Jurkat, Clone E6-1 (cell line): Measurements from ENCODE around the gene PSPN.
"Not testable (repeated sequence)": the region's sequence is repeated elsewhere in the genome, so short reads cannot be mapped to it uniquely, and the experiment has no call there.

Experiments
- DNase-seq: peaks from one replicate; pipeline ENCODE4 v3.0.0-alpha.2; 2011; ENCODE audit warnings: low read depth, low spot score
- H3K4me3 ChIP-seq: 2 replicates; pipeline ENCODE4 v1.5.1; 2011; ENCODE audit warnings: mild to moderate bottlenecking, low read length, control low read depth, moderate library complexity

Gene PSPN

GRCh38 chr19:6409346-6409745 lies 33.6 kb upstream of the PSPN start:
- DNase-seq: no peak

DNA sequence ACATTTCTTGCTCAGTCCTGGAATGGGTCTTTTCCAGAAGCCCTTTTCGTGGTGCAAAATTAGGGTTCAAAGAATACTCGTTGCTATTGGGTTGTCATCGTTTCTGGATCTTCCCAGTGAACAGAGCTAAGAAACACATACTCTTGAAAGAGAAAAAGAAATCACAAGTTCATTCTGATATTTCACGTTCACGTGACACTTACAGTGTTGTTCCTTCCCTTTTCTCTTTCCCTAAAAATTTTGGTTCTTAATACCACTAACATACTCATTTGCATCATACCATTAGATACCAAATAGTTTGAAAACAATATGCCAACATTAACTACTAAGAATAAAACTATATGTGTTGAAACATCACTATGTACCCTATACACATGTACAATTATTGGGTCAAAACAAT lies 30.7 kb upstream of the PSPN start:
- H3K4me3 ChIP-seq: no peak overlapping the region
- DNase-seq: no peak

More at GRCh38 chr19:6409346-6409745, 33.6 kb upstream of the PSPN start:
- no peak overlapping the region for H3K4me3 ChIP-seq

DNA sequence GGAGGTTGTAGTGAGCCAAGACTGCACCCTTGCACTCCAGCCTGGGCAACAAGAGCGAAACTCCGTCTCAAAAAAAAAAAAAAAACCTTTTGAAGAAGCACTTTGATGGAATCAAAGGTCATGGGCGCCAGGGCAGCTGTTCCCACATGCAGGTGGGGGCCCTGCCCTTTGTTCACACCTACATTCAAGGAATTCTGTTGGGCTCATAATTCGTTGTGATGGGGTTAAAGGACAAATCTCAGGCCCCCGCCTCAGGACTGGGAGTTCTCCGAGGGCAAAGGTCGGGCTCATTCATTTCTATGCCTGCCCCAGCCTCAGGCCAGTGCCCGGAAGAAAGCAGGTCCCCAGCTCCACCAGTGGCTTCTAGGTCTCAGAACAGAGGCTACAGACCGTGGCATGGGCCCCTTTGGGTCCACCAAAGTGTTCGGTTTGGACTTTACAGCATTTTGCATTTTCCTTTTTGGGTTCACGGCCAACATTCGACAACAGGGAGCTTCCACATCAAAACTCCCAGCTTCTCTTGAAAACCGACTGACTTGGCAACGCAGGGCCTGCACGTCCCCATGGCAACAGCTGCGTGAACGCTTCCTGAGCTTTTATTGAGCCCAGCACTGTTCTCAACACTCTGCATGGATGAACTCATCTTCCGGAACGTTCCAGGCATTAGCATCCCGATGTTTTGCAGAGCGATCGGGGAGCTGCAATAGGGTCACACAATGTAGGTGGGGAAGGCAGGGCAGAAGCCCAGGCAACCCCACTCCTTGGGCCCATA lies 27.3 kb upstream of the PSPN start:
- no peak overlapping the region for H3K4me3 ChIP-seq
- DNase-seq: no peak

GRCh38 chr19:6402058-6402457 lies 26.3 kb upstream of the PSPN start:
- H3K4me3 ChIP-seq: no peak overlapping the region
- DNase-seq: no peak

DNA sequence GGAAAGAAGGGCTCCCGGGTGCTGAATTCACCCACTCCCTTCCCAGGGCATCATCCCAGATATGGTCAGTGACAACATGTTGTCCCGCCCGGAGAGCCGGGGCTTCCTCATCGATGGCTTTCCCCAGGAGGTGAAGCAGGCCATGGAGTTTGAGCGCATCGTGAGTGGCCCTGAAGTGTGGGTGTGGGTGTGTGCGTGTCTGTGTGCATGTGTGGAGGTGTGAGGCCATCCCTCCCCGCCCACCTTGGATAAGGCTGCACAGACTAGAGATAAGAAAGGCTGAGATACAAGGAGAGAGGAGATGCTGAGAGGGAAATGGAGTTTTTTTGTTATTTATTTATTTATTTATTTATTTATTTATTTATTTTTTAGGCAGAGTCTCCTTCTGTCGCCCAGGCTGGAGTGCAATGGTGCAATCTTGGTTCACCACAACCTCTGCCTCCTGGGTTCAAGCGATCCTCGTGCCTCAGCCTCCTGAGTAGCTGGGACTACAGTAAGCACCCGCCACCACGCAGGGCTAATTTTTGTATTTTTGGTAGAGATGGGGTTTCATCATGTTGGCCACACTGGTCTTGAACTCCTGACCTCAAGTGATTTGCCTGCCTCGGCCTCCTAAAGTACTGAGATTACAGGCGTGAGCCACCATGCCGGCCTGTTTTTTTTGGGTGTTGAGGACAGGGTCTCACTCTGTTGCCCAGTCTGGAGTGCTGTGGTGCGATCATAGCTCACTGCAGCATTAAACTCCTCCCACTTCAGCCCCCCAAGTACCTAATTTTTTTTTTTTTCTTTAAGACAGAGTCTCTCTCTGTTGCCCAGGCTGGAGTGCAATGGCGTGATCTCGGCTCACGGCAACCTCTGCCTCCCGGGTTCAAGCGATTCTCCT lies 24.6 kb upstream of the PSPN start:
- not testable (repeated sequence) for DNase-seq, H3K4me3 ChIP-seq

- DNase-seq: no peak
- no peak overlapping the region for H3K4me3 ChIP-seq
Observed at GRCh38 chr19:6396305-6396704, 20.6 kb upstream of the PSPN start.

GRCh38 chr19:6394831-6395230 lies 19.1 kb upstream of the PSPN start:
- no peak overlapping the region for H3K4me3 ChIP-seq
- DNase-seq: no peak

- H3K4me3 ChIP-seq: peak overlapping the region; percentile 95
- peak; percentile 92 for DNase-seq
Observed at GRCh38 chr19:6393983-6394412, 18.3 kb upstream of the PSPN start.

DNA sequence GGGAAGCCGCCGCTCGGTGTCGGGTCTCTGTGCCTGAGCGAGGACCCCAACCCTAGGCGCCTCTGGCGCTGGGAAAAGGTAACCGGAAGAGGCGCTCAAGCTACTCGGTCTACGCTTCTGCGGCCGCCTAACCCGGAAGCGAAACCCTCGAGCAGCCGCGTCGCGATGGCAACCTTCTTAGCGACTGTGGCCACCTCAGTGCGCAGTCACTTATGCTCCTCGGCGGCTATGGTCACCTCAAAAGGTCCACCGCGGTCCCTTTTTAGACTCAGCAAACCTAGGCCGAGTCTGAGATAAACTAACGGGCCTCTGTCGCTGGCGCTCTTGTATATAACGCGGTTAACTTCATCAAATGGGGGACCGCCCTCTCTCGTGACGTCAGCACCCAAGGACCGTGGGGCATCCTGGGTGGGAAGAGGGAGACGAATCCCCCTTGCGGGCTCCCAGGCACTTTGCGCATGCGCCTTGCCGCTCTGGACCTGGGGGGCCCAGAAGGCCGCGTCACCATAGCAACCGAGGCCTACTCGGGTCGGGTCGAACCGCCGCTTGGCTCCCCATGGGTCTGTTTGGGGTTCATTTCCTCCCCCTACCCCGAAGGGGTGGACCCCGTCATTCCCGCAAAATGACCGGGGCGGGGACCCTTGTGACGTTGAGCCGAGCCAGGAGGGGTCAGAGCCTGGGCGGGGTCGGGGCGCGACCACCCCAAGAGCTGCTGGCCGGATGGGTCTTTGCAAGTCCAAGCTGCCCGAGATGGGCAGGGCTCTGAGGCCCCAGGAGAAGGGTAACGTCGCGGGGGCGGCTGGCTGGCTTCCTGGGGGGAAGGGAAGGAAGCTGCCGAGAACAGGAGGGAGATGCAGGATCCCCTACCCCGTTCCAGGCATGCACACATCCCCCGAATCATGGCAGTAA lies 17.6 kb upstream of the PSPN start, which contains the start of gene GTF2F1:
Gene GTF2F1, minus strand, starts transcription at position 91 of the 909 bp plus-strand sequence. CDS start 169 bp downstream, outside the sequence.
- H3K4me3 ChIP-seq: peak within 1 kb of the TSS; percentile 95
- DNase-seq: peak; percentile 93

DNA sequence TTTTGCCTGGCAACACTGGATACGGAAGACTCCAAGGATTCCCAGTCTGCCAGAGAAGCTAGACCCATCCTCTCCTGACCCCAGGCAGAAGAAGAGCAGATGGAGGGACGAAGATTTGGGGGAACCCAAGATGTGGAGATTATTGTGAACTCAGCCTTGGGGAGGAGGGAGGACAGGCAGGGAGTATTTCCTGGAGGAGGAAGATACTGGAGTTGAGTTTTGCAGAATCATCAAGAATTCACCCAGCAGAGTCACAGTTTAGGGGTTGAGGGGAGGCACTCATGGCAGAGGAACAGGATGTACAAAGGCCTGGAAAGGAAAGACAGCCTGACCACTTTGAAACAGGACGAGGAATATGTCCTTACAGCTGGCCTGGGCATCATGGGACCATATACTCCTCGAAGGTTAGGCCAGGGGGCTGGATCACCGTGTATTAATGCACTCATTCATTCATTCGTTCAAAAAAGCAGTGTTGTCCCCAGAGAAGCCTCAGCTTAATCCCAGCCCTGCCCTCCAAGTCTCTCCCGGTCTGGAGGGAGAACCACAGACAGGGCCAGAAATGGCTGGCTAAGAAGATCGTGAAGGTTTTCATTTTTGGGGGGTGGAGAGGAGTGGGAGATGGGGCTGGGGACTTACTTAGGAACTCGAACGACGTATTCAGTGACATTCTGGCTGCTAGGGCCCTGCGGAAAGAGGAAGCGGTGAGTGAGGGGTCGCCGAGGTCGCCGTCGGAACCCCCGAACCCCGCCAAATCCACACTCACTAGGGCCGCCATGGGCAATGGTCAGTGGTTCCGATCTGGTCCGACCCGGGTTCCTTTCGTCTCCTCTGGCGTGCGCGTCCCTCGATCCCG lies 16.7 kb upstream of the PSPN start:
- H3K4me3 ChIP-seq: peak overlapping the region; percentile 95
- DNase-seq: no peak

DNA sequence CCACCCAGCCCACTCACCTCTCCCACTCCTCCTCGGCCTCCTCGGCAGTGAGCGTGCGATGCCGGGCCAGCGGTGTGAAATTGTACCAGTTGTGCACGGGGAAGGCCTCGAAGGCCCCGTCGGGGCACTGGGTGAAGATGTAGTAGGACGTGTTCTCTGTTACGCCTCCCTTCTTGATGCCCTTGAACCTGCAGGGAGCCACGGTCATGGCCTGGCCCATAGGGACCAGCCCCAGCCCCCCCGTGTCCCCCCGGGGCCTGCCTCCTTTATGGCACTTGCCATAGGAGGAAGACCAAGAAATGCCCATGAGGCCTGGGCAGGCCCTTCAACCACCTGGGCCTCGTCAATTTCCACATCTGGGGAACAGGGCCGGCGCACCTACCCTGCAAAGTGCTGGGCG lies 11.6 kb upstream of the PSPN start:
- H3K4me3 ChIP-seq: no peak overlapping the region
- DNase-seq: no peak

DNA sequence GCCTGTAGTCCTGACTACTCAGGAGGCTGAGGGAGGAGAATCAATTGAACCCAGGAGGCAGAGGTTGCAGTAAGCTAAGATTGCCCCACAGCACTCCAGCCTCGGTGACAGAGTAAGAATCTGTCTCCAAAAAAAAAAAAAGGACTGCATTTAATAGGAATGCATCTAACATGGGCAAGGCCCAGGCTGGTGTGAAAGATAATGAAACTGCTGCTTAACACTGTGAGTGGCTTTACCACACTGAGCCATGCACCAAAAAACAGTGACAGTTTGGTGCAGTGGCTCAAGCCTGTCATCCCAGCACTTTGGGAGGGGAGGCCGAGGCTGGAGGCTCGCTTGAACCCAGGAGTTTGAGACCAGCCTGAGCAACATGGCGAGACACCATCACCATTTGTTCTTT lies 8.6 kb upstream of the PSPN start:
- H3K4me3 ChIP-seq: no peak overlapping the region
- no peak for DNase-seq

DNA sequence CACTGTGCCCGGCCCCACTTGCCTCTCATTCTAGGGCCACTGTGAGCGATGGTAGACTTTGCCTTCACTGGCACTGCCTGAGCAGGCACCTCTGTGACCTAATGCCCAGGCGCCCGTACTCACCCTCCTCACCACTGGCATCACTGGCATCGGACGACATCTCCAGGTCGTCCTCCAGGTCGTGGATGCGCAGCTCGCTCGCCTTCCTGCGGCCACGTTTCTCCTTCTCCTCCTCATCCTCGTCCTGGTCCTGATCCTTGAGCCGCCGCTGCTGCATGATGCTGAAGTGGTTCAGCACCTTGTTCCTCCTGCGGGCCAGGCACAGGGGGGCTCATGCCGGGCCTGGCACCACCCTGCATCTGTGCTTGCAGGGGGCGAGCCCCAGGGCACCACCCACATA lies 7.5 kb upstream of the PSPN start:
- no peak for DNase-seq
- no peak overlapping the region for H3K4me3 ChIP-seq

DNA sequence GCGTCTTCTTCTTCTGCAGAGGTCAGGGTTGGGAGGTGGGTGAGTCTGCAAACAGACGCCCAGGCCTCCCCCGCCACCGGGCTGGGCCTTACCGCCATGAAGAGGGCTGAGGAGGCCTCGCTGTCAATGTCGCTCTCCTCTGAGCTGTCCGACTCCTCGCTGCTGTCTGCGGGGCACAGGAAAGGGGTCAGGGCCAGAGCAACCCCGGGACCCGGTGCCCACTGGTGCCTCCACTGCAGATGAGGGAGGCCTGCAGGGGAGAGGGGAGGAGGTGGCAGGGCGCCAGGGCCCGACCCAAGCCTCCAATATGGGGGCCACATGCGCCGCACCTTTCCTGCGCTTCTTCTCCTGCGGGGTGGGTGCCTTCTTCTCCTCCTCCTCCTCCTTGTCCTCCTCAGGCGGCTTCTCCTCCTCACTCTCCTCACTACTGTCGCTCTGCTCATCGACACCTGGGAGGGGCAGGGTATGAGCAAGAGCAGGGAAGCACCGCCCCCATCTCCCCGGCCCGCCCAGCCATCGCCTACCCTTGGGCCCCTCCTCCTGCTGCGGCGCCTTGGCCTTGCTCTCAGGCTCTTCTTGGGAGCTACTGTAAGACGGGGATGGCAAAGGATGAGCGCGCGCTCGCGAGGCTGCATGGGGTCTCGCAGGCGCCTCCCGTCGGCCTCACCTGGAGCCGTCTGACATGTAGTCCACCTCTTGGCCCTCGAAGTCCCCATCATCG lies 5.5 kb upstream of the PSPN start:
- DNase-seq: no peak
- H3K4me3 ChIP-seq: no peak overlapping the region

DNA sequence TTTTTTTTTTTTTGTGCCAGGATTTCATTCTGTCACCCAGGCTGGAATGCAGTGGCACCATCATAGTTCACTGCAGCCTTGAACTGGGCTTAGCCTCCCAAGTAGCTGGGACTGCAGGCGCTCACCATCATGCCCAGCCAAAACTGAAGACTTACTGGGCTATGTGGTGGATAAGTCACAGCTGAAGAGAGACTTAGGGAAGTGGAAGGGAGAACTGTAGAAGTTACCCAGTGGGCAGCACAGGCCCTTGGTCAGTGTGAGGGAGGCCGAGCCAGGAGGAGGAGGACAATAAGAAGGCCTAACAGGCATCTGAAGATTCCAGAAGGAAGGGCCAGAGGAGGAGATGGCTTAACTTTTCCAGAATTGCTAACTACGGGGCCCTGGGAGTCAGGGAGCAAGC lies 4.0 kb upstream of the PSPN start:
- no peak for DNase-seq
- H3K4me3 ChIP-seq: no peak overlapping the region

DNA sequence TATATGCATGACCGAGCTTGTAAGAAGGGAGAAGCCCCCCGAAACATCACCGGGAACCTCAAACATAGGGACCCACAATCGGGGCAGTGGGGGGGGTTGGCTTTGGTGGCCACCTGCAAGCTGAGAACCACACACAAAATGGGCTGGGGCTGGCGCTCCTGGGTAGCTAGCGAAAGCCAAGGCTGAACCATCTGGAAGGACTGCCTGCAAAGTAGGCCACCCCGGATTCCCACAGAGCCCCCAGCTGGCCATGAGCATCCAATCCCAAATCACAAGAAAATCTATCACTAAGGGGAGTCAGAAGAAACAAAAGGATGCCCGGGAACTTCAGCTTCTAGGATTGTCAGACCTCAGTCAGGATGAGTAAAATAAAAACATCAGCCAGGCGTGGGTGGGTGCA lies 2.8 kb upstream of the PSPN start:
- no peak for DNase-seq
- no peak overlapping the region for H3K4me3 ChIP-seq

GRCh38 chr19:6378041-6378440 lies 2.3 kb upstream of the PSPN start:
- no peak for DNase-seq
- H3K4me3 ChIP-seq: no peak overlapping the region
